ENCODE data around the gene FLVCR2.

The FLVCR2 gene

DNA sequence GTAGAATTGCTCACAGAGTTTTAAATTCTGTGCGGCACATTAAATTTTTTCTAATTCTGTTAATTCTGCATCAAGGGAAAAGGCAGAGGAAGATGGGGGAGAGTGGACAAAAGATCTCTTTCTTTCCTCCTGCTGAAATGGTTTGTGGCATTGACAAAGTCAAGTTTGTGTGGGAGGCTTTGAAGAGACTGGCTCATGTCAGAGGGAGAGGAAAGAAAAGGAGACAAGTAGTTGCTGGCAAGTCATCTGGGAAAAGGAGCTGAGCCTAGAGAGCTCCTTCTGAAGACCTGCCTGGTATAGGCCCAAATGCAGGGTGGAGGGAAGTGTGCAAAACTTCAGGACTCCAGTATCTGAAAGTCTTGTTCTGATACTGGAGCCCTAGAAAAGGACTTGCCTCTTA is 119.0 kb downstream of the FLVCR2 start:
- DNase-seq (ENCODE audit: low read depth): no peak
- in situ Hi-C loops (cut with HindIII; ENCODE audit: low sequenced_read_pairs): no loop called here
- no peak overlapping the region for H3K4me3 ChIP-seq (ENCODE audit: low read depth, low read length)
- TF ChIP-seq, protein P1, sequence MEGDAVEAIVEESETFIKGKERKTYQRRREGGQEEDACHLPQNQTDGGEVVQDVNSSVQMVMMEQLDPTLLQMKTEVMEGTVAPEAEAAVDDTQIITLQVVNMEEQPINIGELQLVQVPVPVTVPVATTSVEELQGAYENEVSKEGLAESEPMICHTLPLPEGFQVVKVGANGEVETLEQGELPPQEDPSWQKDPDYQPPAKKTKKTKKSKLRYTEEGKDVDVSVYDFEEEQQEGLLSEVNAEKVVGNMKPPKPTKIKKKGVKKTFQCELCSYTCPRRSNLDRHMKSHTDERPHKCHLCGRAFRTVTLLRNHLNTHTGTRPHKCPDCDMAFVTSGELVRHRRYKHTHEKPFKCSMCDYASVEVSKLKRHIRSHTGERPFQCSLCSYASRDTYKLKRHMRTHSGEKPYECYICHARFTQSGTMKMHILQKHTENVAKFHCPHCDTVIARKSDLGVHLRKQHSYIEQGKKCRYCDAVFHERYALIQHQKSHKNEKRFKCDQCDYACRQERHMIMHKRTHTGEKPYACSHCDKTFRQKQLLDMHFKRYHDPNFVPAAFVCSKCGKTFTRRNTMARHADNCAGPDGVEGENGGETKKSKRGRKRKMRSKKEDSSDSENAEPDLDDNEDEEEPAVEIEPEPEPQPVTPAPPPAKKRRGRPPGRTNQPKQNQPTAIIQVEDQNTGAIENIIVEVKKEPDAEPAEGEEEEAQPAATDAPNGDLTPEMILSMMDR (IDR thresholded peaks at IDR 0.05; ENCODE audit: low read depth, low read length, missing control alignments): no peak

Measured in astrocyte of the cerebellum (primary cell).